ENCODE results near the gene THRB. TPM values are rescaled to one million over a fixed set of nuclear protein-coding genes. Genes with fewer than 3 reads are reported as not detected.

Gene THRB
- polyA plus RNA-seq, 2 of the 4 experiments (the other 2 are of a cell fraction): 2.0 to 2.3 TPM

- 51% methylated on average over 5 of the region's 5 CpGs for WGBS (ENCODE audit: missing lambda C conversion rate)
- H3K9me3 ChIP-seq: no peaks in the 10 kb centered on the region
- no peak overlapping the region for H3K27ac ChIP-seq
- CTCF ChIA-PET: interaction anchor here (1.0 to 1.4 kb wide), 2 partner anchors 9 to 12 kb away, joined by 4 to 5 read pairs; no protein-coding TSS in a partner anchor
- ATAC-seq (no peak), DNase-seq (ENCODE audit: low read depth in 1 of 2, low spot score in 1 of 2) (no peak), FAIRE-seq (no peak)
- POLR2A ChIA-PET: no interaction called here
- no peak overlapping the region for H3K4me2 ChIP-seq
- TF ChIP-seq HOXA7 (CRISPR knock-in tag; IDR thresholded peaks at IDR 0.05) (no peak), KDM1A (IDR thresholded peaks at IDR 0.05; ENCODE audit: low read depth) (no peak), HOXB5 (CRISPR knock-in tag; IDR thresholded peaks at IDR 0.05) (no peak)
- no peaks in the 10 kb centered on the region for H3K4me1 ChIP-seq
- no peak overlapping the region for H3K4me3 ChIP-seq
Observed at GRCh38 chr3:24177201-24177600, 317.4 kb downstream of the THRB start.

- 86% methylated on average over 2 of the region's 2 CpGs for WGBS (ENCODE audit: missing lambda C conversion rate)
- FAIRE-seq: no peak
- Histone ChIP-seq H3K9me3 (no peaks in the 10 kb centered on the region), H3K4me1 (no peaks in the 10 kb centered on the region), H3K27ac (no peak overlapping the region), H3K4me2 (no peak overlapping the region), H3K4me3 (no peak overlapping the region)
- no peak for ATAC-seq
- no peak for DNase-seq (ENCODE audit: low read depth in 1 of 2, low spot score in 1 of 2)
- POLR2A ChIA-PET: no interaction called here
- CTCF ChIA-PET: interaction anchor here (1.2 to 2.2 kb wide), 2 partner anchors 11 to 14 kb away, joined by 5 to 7 read pairs; no protein-coding TSS in a partner anchor
- no peak for TF ChIP-seq CEBPB (IDR thresholded peaks at IDR 0.05)
Observed at GRCh38 chr3:24174614-24175013, 320.0 kb downstream of the THRB start.

GRCh38 chr3:24168977-24169376 lies 325.7 kb downstream of the THRB start:
- CTCF ChIA-PET: interaction anchor here (0.7 to 1.5 kb wide), 2 partner anchors 17 to 515 kb away, joined by 3 read pairs; no protein-coding TSS in a partner anchor
- DNase-seq (ENCODE audit: low read depth in 1 of 2, low spot score in 1 of 2) (no peak), ATAC-seq (no peak), FAIRE-seq (no peak)
- H3K9me3 ChIP-seq: no peaks in the 10 kb centered on the region
- no peak for TF ChIP-seq HOXB5 (CRISPR knock-in tag; IDR thresholded peaks at IDR 0.05)
- TF ChIP-seq CHD4 (IDR thresholded peaks at IDR 0.05; ENCODE audit: borderline replicate concordance): no peak
- no peak for TF ChIP-seq HMGXB4 (CRISPR knock-in tag; IDR thresholded peaks at IDR 0.05; ENCODE audit: borderline replicate concordance)
- no peak for TF ChIP-seq BCL3 (IDR thresholded peaks at IDR 0.05)
- TF ChIP-seq CTCF (IDR thresholded peaks at IDR 0.05): no peak
- no peak for TF ChIP-seq NFE2L2 (conservative IDR thresholded peaks at IDR 0.05; ENCODE audit: low read length)
- TF ChIP-seq USF2 (IDR thresholded peaks at IDR 0.05): no peak
- no peak for TF ChIP-seq POLR2AphosphoS2 (conservative IDR thresholded peaks at IDR 0.05; ENCODE audit: low read length)
- TF ChIP-seq EHF (CRISPR knock-in tag; IDR thresholded peaks at IDR 0.05): no peak
- TF ChIP-seq HEYL (CRISPR knock-in tag; IDR thresholded peaks at IDR 0.05): no peak
- TF ChIP-seq CEBPB (IDR thresholded peaks at IDR 0.05): no peak
- H3K27ac ChIP-seq: no peak overlapping the region
- H3K4me2 ChIP-seq: no peak overlapping the region
- H3K4me3 ChIP-seq: no peak overlapping the region
- no peaks in the 10 kb centered on the region for H3K4me1 ChIP-seq
- POLR2A ChIA-PET: no interaction called here
- WGBS (ENCODE audit: missing lambda C conversion rate): 67% methylated on average over 3 of the region's 3 CpGs

- POLR2A ChIA-PET: no interaction called here
- CTCF ChIA-PET: interaction anchor here (1.5 to 3.2 kb wide), 3 partner anchors 13 to 19 kb away, joined by 3 to 13 read pairs (median 6); no protein-coding TSS in a partner anchor
- TF ChIP-seq JUNB (IDR thresholded peaks at IDR 0.05): no peak
- TF ChIP-seq FOSB (CRISPR knock-in tag; IDR thresholded peaks at IDR 0.05): no peak
- TF ChIP-seq SMC3 (IDR thresholded peaks at IDR 0.05): no peak
Observed at GRCh38 chr3:24167429-24167828, 327.2 kb downstream of the THRB start.

More at GRCh38 chr3:24167429-24167828, 327.2 kb downstream of the THRB start:
- Histone ChIP-seq H3K9me3 (no peaks in the 10 kb centered on the region), H3K27ac (no peak overlapping the region), H3K4me1 (no peaks in the 10 kb centered on the region), H3K4me3 (no peak overlapping the region), H3K4me2 (no peak overlapping the region)
- FAIRE-seq (no peak), ATAC-seq (no peak), DNase-seq (ENCODE audit: low read depth in 1 of 2, low spot score in 1 of 2) (no peak)
- 55% methylated on average over 3 of the region's 3 CpGs for WGBS (ENCODE audit: missing lambda C conversion rate)
